Endothelial cell (in vitro differentiated cells): ENCODE measurements around the gene ENTR1. TPM values are rescaled to one million over a fixed set of nuclear protein-coding genes. Genes with fewer than 3 reads are reported as not detected.
A peak's percentile ranks its signal among the peaks of the same experiment; 100 is the strongest.

Experiments used
- DNase-seq: peaks from one replicate; pipeline ENCODE4 v3.0.0; 2021; ENCODE audit warnings: low spot score
- H3K27ac Mint-ChIP-seq: one replicate; pipeline ENCODE4 v1.8.0; 2021; ENCODE audit warnings: mixed read lengths, inconsistent platforms; ENCODE audit not compliant: unreplicated experiment
- H3K27me3 Mint-ChIP-seq: one replicate; pipeline ENCODE4 v1.8.0; 2021; ENCODE audit warnings: mild to moderate bottlenecking, moderate library complexity, mixed read lengths, inconsistent platforms; ENCODE audit not compliant: unreplicated experiment
- H3K36me3 Mint-ChIP-seq: one replicate; pipeline ENCODE4 v1.8.0; 2021; ENCODE audit warnings: mild to moderate bottlenecking, low read depth, mixed read lengths, inconsistent platforms; ENCODE audit not compliant: unreplicated experiment
- H3K4me1 Mint-ChIP-seq: one replicate; pipeline ENCODE4 v1.8.0; 2021; ENCODE audit warnings: mild to moderate bottlenecking, mixed read lengths, inconsistent platforms; ENCODE audit not compliant: unreplicated experiment
- H3K4me3 Mint-ChIP-seq: one replicate; pipeline ENCODE4 v1.8.0; 2021; ENCODE audit warnings: mild to moderate bottlenecking, mixed read lengths, inconsistent platforms; ENCODE audit not compliant: unreplicated experiment
- H3K9me3 Mint-ChIP-seq: one replicate; pipeline ENCODE4 v1.8.0; 2021; ENCODE audit warnings: mixed read lengths, inconsistent platforms; ENCODE audit not compliant: unreplicated experiment
- CTCF ChIP-seq: fragments of 200-600 bp; sonication (generic); IDR thresholded peaks from one replicate; pipeline ENCODE4 v1.5.0; 2021; ENCODE audit warnings: antibody characterized with exemption; ENCODE audit not compliant: unreplicated experiment
- total RNA-seq: library from RNA; stranded (reverse); fragmentation: NEBNext Ultra II Directional; extraction: Animal tissue kit (Norgen Biotek cat#: 25700); gene quantifications from one replicate; pipeline ENCODE4 v1.2.1, GENCODE V29; 2021; ENCODE audit not compliant: unreplicated experiment

The ENTR1 gene
- total RNA-seq, 1 donor from 2014 or later: 45.0 TPM

GRCh38 chr9:136448655-136449054 is 38.2 kb upstream of the ENTR1 start:
- Mint-ChIP-seq H3K4me3 (no peak overlapping the region), H3K9me3 (no peaks in the 10 kb centered on the region), H3K27me3 (peaks cover 21% of the 10 kb centered on the region), H3K4me1 (no peaks in the 10 kb centered on the region), H3K36me3 (peaks cover 65% of the 10 kb centered on the region), H3K27ac (no peak overlapping the region)
- TF ChIP-seq CTCF: no peak
- no peak for DNase-seq

- H3K4me1 Mint-ChIP-seq: no peaks in the 10 kb centered on the region
- peaks cover 23% of the 10 kb centered on the region for H3K27me3 Mint-ChIP-seq
- DNase-seq: no peak
- H3K4me3 Mint-ChIP-seq: peak overlapping the region; percentile 49
- no peak overlapping the region for H3K27ac Mint-ChIP-seq
- no peaks in the 10 kb centered on the region for H3K9me3 Mint-ChIP-seq
- TF ChIP-seq CTCF: no peak
- H3K36me3 Mint-ChIP-seq: peaks cover 67% of the 10 kb centered on the region
Observed at GRCh38 chr9:136447173-136447778, 36.9 kb upstream of the ENTR1 start.

- H3K27me3 Mint-ChIP-seq: peaks cover 26% of the 10 kb centered on the region
- no peak overlapping the region for H3K27ac Mint-ChIP-seq
- H3K4me1 Mint-ChIP-seq: no peaks in the 10 kb centered on the region
- no peaks in the 10 kb centered on the region for H3K9me3 Mint-ChIP-seq
- no peak for TF ChIP-seq CTCF
- no peak for DNase-seq
- peaks cover 62% of the 10 kb centered on the region for H3K36me3 Mint-ChIP-seq
- no peak overlapping the region for H3K4me3 Mint-ChIP-seq
Observed at GRCh38 chr9:136445799-136446198, 35.4 kb upstream of the ENTR1 start.

- Mint-ChIP-seq H3K36me3 (peaks cover 53% of the 10 kb centered on the region), H3K9me3 (no peaks in the 10 kb centered on the region), H3K27ac (no peak overlapping the region), H3K4me1 (peaks cover 3% of the 10 kb centered on the region), H3K27me3 (peaks cover 25% of the 10 kb centered on the region), H3K4me3 (peak overlapping the region; percentile 42)
- DNase-seq: no peak
- no peak for TF ChIP-seq CTCF
Observed at GRCh38 chr9:136444102-136444501, 33.7 kb upstream of the ENTR1 start.

- Mint-ChIP-seq H3K27me3 (peaks cover 25% of the 10 kb centered on the region), H3K27ac (no peak overlapping the region), H3K9me3 (no peaks in the 10 kb centered on the region), H3K36me3 (peaks cover 51% of the 10 kb centered on the region), H3K4me3 (peak overlapping the region; percentile 42), H3K4me1 (peaks cover 3% of the 10 kb centered on the region)
- DNase-seq: no peak
- TF ChIP-seq CTCF: no peak
Observed at GRCh38 chr9:136443687-136444086, 33.3 kb upstream of the ENTR1 start.
